Measurements from ENCODE around the gene APOL1. TPM values are rescaled to one million over a fixed set of nuclear protein-coding genes. Genes with fewer than 3 reads are reported as not detected.
A peak's percentile ranks its signal among the peaks of the same experiment; 100 is the strongest.

The APOL1 gene
- total RNA-seq, 1 experiment from 2014 or later, result 0.30 TPM

DNA sequence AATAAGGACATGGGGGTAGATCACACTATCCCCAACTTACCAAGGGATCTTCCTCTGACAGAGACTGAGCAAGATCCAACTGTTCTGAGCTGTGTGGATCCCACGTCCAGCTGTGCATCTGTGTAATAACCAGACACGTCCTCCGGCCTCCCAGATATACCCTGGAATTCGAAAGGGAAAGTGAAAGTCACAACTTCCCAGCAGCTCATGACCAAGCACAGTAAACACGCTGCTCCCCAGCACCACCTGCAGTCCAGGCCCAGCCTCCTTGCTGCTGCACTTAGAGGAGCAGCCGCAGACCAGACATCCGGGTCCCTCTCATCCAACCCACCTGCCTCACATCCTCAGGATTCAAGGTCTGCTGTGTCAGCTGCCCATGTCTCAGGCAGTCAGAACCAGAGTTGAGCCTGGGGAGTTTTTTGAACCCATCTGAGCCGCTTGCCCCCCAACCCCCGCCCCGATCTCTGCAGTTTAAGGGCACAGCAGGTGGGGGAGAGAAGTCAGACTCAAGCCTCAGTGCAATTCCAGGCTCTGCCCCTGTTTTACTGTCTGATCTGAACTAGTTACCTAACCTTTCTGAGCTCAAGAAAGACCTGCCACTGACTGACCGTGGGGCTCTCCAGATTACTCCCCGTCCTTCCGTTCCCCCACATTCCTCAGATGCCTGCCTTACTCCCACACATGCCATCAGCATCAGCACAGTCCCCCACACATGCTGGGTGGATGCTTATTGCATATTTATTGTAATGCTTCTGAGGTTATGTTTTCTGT is 13.3 kb upstream of the APOL1 start, which contains the start of gene APOL2:
Gene APOL2 (minus strand): TSS at position 127 of the 771 bp plus-strand sequence. CDS start 6,365 bp downstream, outside the sequence.
- peak within 1 kb of the TSS; percentile 90 for H3K27ac ChIP-seq (ENCODE audit: low read depth, low read length)
- TF ChIP-seq POLR2A (IDR thresholded peaks at IDR 0.05; ENCODE audit: borderline replicate concordance, extremely low read depth, insufficient read depth, insufficient read length) (peak; percentile 73), YY1 (IDR thresholded peaks at IDR 0.05; ENCODE audit: extremely low read depth, insufficient replicate concordance, low read depth, low read length) (no peak), POLR2AphosphoS5 (IDR thresholded peaks at IDR 0.05; ENCODE audit: low read depth, low read length) (peak; percentile 78), ELF1 (IDR thresholded peaks at IDR 0.05; ENCODE audit: borderline replicate concordance, low read depth) (no peak), ZFX (IDR thresholded peaks at IDR 0.05) (no peak), EZH2 (IDR thresholded peaks at IDR 0.05) (no peak), CBX3 (IDR thresholded peaks at IDR 0.05; ENCODE audit: low read depth) (peak; percentile 54), EGR1 (IDR thresholded peaks at IDR 0.05; ENCODE audit: low read depth) (no peak), CEBPB (IDR thresholded peaks at IDR 0.05; ENCODE audit: low read depth) (no peak), RAD21 (IDR thresholded peaks at IDR 0.05; ENCODE audit: low read depth) (peak; percentile 37), SIN3A (IDR thresholded peaks at IDR 0.05; ENCODE audit: low read depth) (peak; percentile 77; the same call in 1 of the 2 replicates), ZNF274 (IDR thresholded peaks at IDR 0.05; ENCODE audit: low read depth, low read length) (no peak), SRF (IDR thresholded peaks at IDR 0.05; ENCODE audit: low read depth) (no peak), TCF7L2 (IDR thresholded peaks at IDR 0.05; ENCODE audit: borderline replicate concordance, extremely low read depth, insufficient read depth, insufficient read length) (no peak), FOSL1 (IDR thresholded peaks at IDR 0.05; ENCODE audit: low read depth) (no peak), JUND (IDR thresholded peaks at IDR 0.05) (no peak), SP1 (IDR thresholded peaks at IDR 0.05; ENCODE audit: low read depth) (no peak), EZH2phosphoT487 (IDR thresholded peaks at IDR 0.05; ENCODE audit: borderline replicate concordance) (no peak)
- TF ChIP-seq, protein P1, sequence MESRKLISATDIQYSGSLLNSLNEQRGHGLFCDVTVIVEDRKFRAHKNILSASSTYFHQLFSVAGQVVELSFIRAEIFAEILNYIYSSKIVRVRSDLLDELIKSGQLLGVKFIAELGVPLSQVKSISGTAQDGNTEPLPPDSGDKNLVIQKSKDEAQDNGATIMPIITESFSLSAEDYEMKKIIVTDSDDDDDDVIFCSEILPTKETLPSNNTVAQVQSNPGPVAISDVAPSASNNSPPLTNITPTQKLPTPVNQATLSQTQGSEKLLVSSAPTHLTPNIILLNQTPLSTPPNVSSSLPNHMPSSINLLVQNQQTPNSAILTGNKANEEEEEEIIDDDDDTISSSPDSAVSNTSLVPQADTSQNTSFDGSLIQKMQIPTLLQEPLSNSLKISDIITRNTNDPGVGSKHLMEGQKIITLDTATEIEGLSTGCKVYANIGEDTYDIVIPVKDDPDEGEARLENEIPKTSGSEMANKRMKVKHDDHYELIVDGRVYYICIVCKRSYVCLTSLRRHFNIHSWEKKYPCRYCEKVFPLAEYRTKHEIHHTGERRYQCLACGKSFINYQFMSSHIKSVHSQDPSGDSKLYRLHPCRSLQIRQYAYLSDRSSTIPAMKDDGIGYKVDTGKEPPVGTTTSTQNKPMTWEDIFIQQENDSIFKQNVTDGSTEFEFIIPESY (IDR thresholded peaks at IDR 0.05; ENCODE audit: extremely low read depth, insufficient replicate concordance, low read length), result no peak
- TF ChIP-seq, protein P2, sequence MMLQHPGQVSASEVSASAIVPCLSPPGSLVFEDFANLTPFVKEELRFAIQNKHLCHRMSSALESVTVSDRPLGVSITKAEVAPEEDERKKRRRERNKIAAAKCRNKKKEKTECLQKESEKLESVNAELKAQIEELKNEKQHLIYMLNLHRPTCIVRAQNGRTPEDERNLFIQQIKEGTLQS (IDR thresholded peaks at IDR 0.05), result no peak
- TF ChIP-seq, protein P3, sequence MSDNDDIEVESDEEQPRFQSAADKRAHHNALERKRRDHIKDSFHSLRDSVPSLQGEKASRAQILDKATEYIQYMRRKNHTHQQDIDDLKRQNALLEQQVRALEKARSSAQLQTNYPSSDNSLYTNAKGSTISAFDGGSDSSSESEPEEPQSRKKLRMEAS (IDR thresholded peaks at IDR 0.05), result peak; percentile 73
- TF ChIP-seq, protein P4, sequence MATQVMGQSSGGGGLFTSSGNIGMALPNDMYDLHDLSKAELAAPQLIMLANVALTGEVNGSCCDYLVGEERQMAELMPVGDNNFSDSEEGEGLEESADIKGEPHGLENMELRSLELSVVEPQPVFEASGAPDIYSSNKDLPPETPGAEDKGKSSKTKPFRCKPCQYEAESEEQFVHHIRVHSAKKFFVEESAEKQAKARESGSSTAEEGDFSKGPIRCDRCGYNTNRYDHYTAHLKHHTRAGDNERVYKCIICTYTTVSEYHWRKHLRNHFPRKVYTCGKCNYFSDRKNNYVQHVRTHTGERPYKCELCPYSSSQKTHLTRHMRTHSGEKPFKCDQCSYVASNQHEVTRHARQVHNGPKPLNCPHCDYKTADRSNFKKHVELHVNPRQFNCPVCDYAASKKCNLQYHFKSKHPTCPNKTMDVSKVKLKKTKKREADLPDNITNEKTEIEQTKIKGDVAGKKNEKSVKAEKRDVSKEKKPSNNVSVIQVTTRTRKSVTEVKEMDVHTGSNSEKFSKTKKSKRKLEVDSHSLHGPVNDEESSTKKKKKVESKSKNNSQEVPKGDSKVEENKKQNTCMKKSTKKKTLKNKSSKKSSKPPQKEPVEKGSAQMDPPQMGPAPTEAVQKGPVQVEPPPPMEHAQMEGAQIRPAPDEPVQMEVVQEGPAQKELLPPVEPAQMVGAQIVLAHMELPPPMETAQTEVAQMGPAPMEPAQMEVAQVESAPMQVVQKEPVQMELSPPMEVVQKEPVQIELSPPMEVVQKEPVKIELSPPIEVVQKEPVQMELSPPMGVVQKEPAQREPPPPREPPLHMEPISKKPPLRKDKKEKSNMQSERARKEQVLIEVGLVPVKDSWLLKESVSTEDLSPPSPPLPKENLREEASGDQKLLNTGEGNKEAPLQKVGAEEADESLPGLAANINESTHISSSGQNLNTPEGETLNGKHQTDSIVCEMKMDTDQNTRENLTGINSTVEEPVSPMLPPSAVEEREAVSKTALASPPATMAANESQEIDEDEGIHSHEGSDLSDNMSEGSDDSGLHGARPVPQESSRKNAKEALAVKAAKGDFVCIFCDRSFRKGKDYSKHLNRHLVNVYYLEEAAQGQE (IDR thresholded peaks at IDR 0.05; ENCODE audit: low read depth), result no peak

More for the DNA sequence above, 13.3 kb upstream of the APOL1 start, which contains the start of gene APOL2:
- H2AFZ ChIP-seq (ENCODE audit: low read depth, low read length, poor library complexity, severe bottlenecking), result peak within 1 kb of the TSS; percentile 81
- no peaks in the 10 kb centered on the region for H4K20me1 ChIP-seq (ENCODE audit: insufficient read depth)
- no peaks in the 10 kb centered on the region for H3K9me2 ChIP-seq (ENCODE audit: insufficient read depth)
- peak within 1 kb of the TSS; percentile 73 for H3K9ac ChIP-seq (ENCODE audit: low read length)
- peak within 1 kb of the TSS; percentile 69 to 84 for H3K4me3 ChIP-seq (replicated peaks in 1 of 2; ENCODE audit: low read depth in 1 of 2, low read length in 2 of 2)
- ChIA-PET RAD21 (ENCODE audit: low non-redundant PET in 1 of 2, low total read pairs in 2 of 2, uncharacterized antibody in 2 of 2, unreplicated experiment in 2 of 2) (interaction anchor here (0.6 to 0.7 kb wide), 2 partner anchors 371 to 982 kb away, joined by 3 to 4 read pairs; no protein-coding TSS in a partner anchor), POLR2A (interaction anchor here (0.7 to 1.7 kb wide), 3 partner anchors 10 to 212 kb away, joined by 3 to 4 read pairs (median 4); no protein-coding TSS in a partner anchor), CTCF (interaction anchor here (0.8 to 2.1 kb wide), 5 partner anchors 26 to 231 kb away, joined by 3 to 7 read pairs (median 3); no protein-coding TSS in a partner anchor)
- peak; percentile 96 for ATAC-seq
- peak within 1 kb of the TSS; percentile 90 for H3K4me2 ChIP-seq (ENCODE audit: low read length)
- no TSS peak for BruUV-seq (replicated peaks)
- H3K27me3 ChIP-seq (ENCODE audit: insufficient read depth, low read length), result no peaks in the 10 kb centered on the region
- intact Hi-C loops (cut with micrococcal nuclease), result loop anchor here (1.0 to 5.0 kb wide), 2 partner anchors 42 to 242 kb away; partner anchors contain the start of gene TXN2
- H3K79me2 ChIP-seq (ENCODE audit: insufficient read depth, low read length), result peaks cover 7% of the 10 kb centered on the region; the same call in 1 of the 2 replicates
- DNase-seq (ENCODE audit: low read depth, low spot score), result peak; percentile 83
- no peaks in the 10 kb centered on the region for H3K36me3 ChIP-seq (ENCODE audit: control insufficient read depth in 1 of 2, insufficient read depth in 2 of 2, low read length in 2 of 2)
- peaks cover 15 to 22% of the 10 kb centered on the region in 2 experiments; a peak in 3 of 4 replicates for H3K4me1 ChIP-seq (ENCODE audit: control insufficient read depth in 1 of 2, insufficient read depth in 2 of 2, low read length in 2 of 2)
- H3K9me3 ChIP-seq (ENCODE audit: control insufficient read depth in 1 of 2, insufficient read depth in 1 of 2, low read depth in 1 of 2, low read length in 2 of 2), result no peaks in the 10 kb centered on the region

Data from HCT116 (cell line).